ENCODE data around the gene ACSS3. TPM values are rescaled to one million over a fixed set of nuclear protein-coding genes. Genes with fewer than 3 reads are reported as not detected.

ACSS3 gene
- total and polyA plus RNA-seq, 9 of the 15 experiments (the other 6 are each of a cell fraction or from before 2014, with no cell fraction given) = 0.40 TPM; not detected in 8

- 2% methylated on average over 4 of the region's 4 CpGs for WGBS (ENCODE audit: insufficient coverage, low coverage, missing lambda C conversion rate)
- ChIA-PET POLR2A (no interaction called here), CTCF (ENCODE audit: low intra/inter-chr PET ratio) (no interaction called here)
- intact Hi-C loops (cut with micrococcal nuclease) = no loop called here
- Histone ChIP-seq H3K27ac (ENCODE audit: extremely low read depth, low read depth, low read length) (no peak overlapping the region), H3K4me3 (no peak overlapping the region), H3K79me2 (ENCODE audit: control insufficient read depth, insufficient read depth, low read length) (no peaks in the 10 kb centered on the region), H3K36me3 (ENCODE audit: control insufficient read depth, insufficient read depth, low read length) (no peaks in the 10 kb centered on the region), H4K20me1 (replicated peaks; ENCODE audit: control insufficient read depth, insufficient read depth, low read length) (no peaks in the 10 kb centered on the region), H3K4me2 (ENCODE audit: insufficient read depth, low read length) (no peak overlapping the region), H3K4me1 (replicated peaks in 1 of 2; ENCODE audit: control insufficient read depth in 2 of 2, insufficient read depth in 2 of 2, low read length in 2 of 2) (no peaks in the 10 kb centered on the region), H3K9me3 (replicated peaks; ENCODE audit: control insufficient read depth, insufficient read depth, low read depth, low read length) (no peaks in the 10 kb centered on the region), H2AFZ (ENCODE audit: low read depth, low read length) (no peak overlapping the region), H3K9me1 (ENCODE audit: control insufficient read depth, insufficient read depth, low read length) (no peaks in the 10 kb centered on the region), H3K27me3 (ENCODE audit: control insufficient read depth in 2 of 2, insufficient read depth in 2 of 2, low read length in 2 of 2) (no peaks in the 10 kb centered on the region), H3K9ac (ENCODE audit: insufficient read depth in 1 of 2, low read depth in 2 of 2, low read length in 2 of 2) (no peak overlapping the region)
- no TSS peak for BruUV-seq (replicated peaks)
- in situ Hi-C loops (cut with MboI) = no loop called here
- DNase-seq (ENCODE audit: extremely low read depth in 1 of 4, low spot score in 3 of 4) (no peak), ATAC-seq (no peak), FAIRE-seq (no peak)
- no peak for TF ChIP-seq BCOR (IDR thresholded peaks at IDR 0.05)
- no peak for TF ChIP-seq MTA3 (IDR thresholded peaks at IDR 0.05; ENCODE audit: borderline replicate concordance)
- TF ChIP-seq ARHGAP35 (IDR thresholded peaks at IDR 0.05; ENCODE audit: partially characterized antibody) = no peak
- TF ChIP-seq, protein P1, sequence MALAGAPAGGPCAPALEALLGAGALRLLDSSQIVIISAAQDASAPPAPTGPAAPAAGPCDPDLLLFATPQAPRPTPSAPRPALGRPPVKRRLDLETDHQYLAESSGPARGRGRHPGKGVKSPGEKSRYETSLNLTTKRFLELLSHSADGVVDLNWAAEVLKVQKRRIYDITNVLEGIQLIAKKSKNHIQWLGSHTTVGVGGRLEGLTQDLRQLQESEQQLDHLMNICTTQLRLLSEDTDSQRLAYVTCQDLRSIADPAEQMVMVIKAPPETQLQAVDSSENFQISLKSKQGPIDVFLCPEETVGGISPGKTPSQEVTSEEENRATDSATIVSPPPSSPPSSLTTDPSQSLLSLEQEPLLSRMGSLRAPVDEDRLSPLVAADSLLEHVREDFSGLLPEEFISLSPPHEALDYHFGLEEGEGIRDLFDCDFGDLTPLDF (CRISPR knock-in tag; IDR thresholded peaks at IDR 0.05) = no peak
- TF ChIP-seq FOXK2 (conservative IDR thresholded peaks at IDR 0.05 in 1 of 2, IDR thresholded peaks at IDR 0.05 in 1 of 2; ENCODE audit: low read depth in 2 of 2) = no peak
Measured at GRCh38 chr12:81086342-81086741, 8.5 kb downstream of the ACSS3 start.

DNA sequence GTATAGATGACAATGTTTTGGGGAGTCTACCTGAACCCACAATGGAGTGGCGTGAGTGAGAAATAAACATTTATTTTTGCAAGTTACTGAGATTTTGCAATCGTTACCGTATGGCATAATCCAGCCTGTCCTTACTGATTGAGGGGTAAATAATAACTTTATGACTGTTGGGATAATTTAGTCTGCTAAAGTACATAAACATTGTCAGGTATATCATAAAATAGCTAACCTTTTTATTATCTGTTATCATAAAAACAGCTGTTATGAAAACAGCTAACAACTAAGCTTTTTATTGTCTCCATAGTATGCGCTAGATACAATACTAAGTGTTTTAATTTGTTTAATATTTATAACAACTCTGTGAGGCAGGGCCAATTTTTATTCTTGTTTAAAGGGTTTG lies 10.3 kb downstream of the ACSS3 start:
- DNase-seq (ENCODE audit: extremely low read depth in 1 of 4, low spot score in 3 of 4) (no peak), ATAC-seq (no peak)
- POLR2A ChIA-PET = no interaction called here
- TF ChIP-seq CXXC5 (CRISPR knock-in tag; IDR thresholded peaks at IDR 0.05) = no peak
- no peak for TF ChIP-seq FOXK1 (CRISPR knock-in tag; IDR thresholded peaks at IDR 0.05; ENCODE audit: borderline replicate concordance)
- no peak for TF ChIP-seq OTX1 (CRISPR knock-in tag; IDR thresholded peaks at IDR 0.05)
- TF ChIP-seq KDM1A (IDR thresholded peaks at IDR 0.05) = no peak
- TF ChIP-seq STAT5B (CRISPR knock-in tag; IDR thresholded peaks at IDR 0.05) = no peak
- TF ChIP-seq ZFX (CRISPR knock-in tag; IDR thresholded peaks at IDR 0.05) = no peak
- no peak for TF ChIP-seq YY1 (IDR thresholded peaks at IDR 0.05; ENCODE audit: borderline replicate concordance in 1 of 3, control insufficient read depth in 1 of 3, extremely low read depth in 1 of 3, insufficient read depth in 3 of 3, insufficient read length in 1 of 3, insufficient replicate concordance in 2 of 3, low read depth in 1 of 3, low read length in 2 of 3)
- TF ChIP-seq, protein P2, sequence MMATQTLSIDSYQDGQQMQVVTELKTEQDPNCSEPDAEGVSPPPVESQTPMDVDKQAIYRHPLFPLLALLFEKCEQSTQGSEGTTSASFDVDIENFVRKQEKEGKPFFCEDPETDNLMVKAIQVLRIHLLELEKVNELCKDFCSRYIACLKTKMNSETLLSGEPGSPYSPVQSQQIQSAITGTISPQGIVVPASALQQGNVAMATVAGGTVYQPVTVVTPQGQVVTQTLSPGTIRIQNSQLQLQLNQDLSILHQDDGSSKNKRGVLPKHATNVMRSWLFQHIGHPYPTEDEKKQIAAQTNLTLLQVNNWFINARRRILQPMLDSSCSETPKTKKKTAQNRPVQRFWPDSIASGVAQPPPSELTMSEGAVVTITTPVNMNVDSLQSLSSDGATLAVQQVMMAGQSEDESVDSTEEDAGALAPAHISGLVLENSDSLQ (IDR thresholded peaks at IDR 0.05) = no peak
- no peak for TF ChIP-seq CBFA2T3 (IDR thresholded peaks at IDR 0.05)
- TF ChIP-seq TBL1XR1 (IDR thresholded peaks at IDR 0.05; ENCODE audit: low read length in 2 of 2) = no peak
- TF ChIP-seq SOX6 (IDR thresholded peaks at IDR 0.05) = no peak
- TF ChIP-seq RBBP5 (IDR thresholded peaks at IDR 0.05; ENCODE audit: borderline replicate concordance, insufficient read depth, low read length, poor library complexity, severe bottlenecking) = no peak

More for the DNA sequence above, 10.3 kb downstream of the ACSS3 start:
- Histone ChIP-seq H4K20me1 (replicated peaks; ENCODE audit: control insufficient read depth, insufficient read depth, low read length) (no peaks in the 10 kb centered on the region), H3K4me2 (ENCODE audit: insufficient read depth, low read length) (no peak overlapping the region), H3K9me1 (ENCODE audit: control insufficient read depth, insufficient read depth, low read length) (no peaks in the 10 kb centered on the region), H3K4me3 (no peak overlapping the region), H3K27ac (ENCODE audit: extremely low read depth, low read depth, low read length) (no peak overlapping the region), H2AFZ (ENCODE audit: low read depth, low read length) (no peak overlapping the region), H3K27me3 (ENCODE audit: control insufficient read depth in 2 of 2, insufficient read depth in 2 of 2, low read length in 2 of 2) (no peaks in the 10 kb centered on the region), H3K9me3 (replicated peaks; ENCODE audit: control insufficient read depth, insufficient read depth, low read depth, low read length) (no peaks in the 10 kb centered on the region), H3K4me1 (replicated peaks in 1 of 2; ENCODE audit: control insufficient read depth in 2 of 2, insufficient read depth in 2 of 2, low read length in 2 of 2) (no peaks in the 10 kb centered on the region), H3K36me3 (ENCODE audit: control insufficient read depth, insufficient read depth, low read length) (no peaks in the 10 kb centered on the region), H3K79me2 (ENCODE audit: control insufficient read depth, insufficient read depth, low read length) (no peaks in the 10 kb centered on the region), H3K9ac (ENCODE audit: insufficient read depth in 1 of 2, low read depth in 2 of 2, low read length in 2 of 2) (no peak overlapping the region)
- intact Hi-C loops (cut with micrococcal nuclease) (no loop called here), in situ Hi-C loops (cut with MboI) (no loop called here)
- WGBS (ENCODE audit: insufficient coverage, low coverage, missing lambda C conversion rate) = 5% methylated on average over 4 of the region's 4 CpGs
- CTCF ChIA-PET (ENCODE audit: low intra/inter-chr PET ratio) = no interaction called here
- no TSS peak for BruUV-seq (replicated peaks)
- no peak for FAIRE-seq

Data from K562 (cell line).